Measurements from ENCODE around the gene NUDCD3.

Gene NUDCD3

DNA sequence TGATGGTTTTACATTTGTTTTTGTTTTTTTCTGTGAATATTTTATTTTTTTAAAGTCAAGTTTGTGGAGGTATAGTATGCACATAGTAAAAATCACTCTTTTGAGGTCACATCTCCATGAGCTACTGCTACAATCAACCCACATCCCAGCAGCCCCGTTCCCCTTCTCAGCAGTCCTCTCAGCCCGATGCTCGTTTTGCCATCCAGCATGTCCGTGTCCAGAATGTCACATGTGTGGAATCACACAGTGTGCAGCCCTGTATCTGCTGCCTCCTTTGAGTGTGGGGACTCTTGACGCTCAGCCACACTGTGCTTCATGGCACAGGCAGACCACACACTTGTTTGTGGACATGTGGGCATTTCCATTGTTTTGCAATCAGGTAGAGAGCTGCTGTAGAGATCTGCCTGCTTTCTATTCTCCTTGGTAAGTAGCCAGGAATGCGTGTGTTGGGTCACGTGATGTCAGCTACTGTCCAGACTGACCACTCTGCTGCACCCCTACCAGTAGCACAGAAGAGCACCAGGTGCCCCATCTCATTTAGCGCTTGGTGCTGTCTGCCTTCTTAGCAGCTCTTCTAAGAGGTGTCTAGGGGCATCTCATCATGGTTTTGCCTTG, 93.4 kb downstream of the NUDCD3 start:
- no peak for DNase-seq

DNA sequence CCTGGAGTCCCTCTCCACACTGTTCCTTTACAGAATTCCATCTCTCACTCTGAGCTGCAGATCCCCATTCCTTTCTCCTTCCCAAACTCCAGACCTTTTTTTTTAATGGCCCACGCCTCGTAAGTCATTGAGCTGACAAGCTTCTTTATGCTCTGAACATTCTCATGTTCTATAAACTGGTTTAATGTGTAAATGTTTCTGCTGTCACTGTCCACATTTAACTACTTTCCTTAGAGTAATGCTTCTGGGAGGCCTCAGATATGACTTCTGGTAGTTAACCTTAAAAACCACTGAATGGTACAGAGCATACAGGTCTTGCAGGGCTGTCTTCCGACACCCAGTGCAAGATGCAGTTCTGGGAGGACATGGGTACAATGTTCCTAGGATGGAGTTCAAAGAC, 94.0 kb downstream of the NUDCD3 start:
- DNase-seq = no peak

DNA sequence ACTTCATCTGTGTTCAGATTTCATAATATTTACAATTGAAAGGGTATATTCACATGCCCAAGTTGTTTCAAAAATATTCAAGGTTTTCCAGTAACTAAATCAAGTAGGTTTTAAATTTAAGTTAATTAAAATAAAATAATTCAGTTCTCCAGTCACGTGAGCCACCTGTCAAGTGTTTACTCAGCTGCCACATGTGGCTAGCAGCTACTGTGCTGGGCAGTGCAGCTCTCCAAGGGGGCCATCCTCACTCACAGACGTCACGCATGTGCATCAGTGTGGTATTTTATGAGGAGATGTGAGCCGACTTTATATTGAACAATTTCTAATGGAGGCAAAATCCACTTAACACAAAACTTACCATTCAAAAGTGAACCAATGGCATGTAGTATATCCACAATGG, 95.4 kb downstream of the NUDCD3 start:
- no peak for DNase-seq

DNA sequence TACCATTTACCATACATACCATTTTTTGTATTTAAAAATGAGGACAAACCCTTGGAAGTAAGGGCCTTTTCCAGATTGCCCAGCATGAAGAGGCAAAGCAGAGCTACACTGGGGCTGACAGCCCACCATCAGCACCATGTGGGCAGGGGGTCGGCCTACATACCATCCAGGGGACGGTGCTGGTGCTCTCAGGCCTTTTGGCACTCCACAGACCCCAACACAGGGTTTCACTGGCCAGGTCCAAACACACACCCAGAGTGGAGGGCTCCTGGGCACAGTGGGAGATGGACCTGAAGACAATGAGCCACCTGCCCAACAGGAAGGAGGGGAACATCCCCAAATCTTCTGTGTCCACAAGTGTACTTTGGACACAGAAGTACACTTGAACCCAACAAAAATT, 95.8 kb downstream of the NUDCD3 start:
- no peak for DNase-seq

DNA sequence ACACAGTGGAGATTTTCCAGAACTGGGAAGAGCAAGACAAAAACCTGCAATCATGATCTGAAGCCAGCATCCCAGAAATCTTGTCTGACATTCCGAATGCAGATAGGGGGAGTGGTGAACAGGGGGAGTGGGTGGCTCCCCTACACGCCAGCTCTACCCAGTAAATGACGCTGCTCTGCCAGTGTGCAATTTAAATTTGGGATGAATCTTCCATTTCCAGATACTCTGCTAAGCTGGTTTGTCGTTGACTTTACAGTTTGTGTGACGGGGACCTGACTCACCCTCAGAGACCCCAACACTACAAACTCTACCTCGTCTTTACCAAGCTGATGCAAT, 96.4 kb downstream of the NUDCD3 start:
- no peak for DNase-seq

DNA sequence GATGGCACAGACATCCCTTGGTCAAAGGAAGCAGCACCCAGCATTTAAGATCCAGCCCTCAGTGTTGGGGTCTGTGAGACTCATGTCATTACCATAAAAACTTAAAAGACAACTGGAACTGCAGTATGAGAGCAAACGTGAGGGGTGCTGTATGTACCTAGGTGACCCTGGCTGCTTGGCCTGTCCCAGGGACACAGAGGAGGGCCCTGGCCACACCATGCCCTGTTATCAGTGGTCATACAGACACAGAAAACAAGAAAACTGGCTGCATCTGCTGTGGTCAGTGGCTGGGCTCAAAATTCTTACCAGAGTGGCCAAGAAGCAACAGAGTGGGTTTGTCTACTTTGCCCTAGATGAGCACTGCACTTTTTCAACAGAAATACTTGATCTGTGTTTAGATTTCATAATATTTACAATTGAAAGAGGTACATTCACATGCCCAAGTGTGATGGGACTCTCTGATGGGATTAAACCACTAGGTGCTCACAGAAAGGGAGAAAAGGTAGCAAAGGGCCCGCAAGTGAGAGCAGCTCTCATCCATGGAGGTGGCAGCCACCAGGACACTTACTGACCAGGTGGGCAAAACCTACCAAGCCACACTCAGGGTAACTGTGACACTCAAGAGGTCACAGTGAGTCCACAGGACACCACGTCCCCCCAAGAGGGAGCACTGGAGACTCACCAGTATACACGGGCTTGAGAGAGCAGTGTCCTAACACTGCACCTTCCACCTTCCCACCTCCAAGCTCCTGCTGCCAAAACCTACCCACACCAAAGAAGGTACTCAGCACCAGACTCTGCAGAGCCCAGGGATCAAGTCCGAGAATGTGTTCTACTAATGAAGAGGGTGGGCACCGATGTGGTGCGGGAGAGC, 97.0 kb downstream of the NUDCD3 start:
- no peak for DNase-seq

DNA sequence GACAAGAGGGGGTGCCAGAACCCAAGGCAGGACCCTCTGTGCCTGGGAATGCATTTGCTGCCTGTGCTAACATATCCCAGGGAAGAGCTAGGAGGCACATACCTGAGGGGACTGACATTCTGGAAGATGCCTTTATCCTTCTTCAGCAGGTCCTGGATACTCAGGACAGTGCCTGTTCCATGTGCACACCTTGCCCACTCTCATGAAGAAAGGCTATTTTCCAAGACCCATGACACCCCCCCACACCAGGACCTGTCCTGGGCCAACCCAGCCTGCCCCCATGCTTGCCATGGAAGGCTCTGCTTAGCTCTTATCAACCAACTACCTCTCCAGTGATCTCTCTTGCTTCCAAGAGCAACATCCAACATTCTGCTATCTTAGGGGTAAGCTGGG, 97.8 kb downstream of the NUDCD3 start:
- DNase-seq = no peak

DNA sequence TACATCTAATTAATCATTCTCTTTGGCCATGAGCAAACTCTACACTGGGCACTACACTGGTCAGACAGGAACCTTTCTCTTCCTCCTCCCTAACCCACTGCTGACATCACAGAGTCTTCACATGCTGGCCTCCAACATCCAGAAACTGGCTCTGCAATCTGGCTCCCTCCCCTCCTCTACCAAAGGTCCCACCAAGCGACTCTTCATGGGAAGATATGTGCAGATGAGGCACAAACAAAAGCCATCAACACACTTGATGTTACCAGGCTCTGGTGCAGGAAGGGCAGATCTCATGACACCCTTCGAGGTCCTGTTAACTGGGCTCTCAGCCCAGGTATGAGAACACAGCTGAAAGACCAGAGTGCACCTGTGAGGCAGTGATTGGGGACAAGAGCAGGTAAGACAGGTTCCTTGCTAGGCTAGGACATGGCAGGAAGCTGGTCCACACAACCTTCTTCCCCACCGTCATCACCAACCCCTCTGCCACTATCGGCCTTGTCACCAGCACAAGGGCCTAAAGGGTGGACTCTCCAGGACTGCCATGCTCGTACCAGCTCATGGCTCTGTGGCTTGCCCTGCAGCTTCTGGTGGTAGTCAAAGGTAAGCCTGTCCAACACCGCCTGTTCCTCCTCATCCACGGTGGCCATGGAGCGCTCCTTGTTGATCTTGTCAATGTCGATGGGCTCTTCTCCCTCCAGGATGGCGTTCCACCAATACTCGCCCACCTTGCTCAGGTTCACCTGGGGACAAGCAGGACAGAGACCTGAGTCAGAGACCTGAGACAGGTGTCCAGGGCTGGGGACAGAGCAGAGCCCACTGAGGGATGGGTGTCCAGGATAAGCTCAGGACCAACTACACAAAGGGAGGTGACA, 98.5 kb downstream of the NUDCD3 start:
- no peak for DNase-seq

DNA sequence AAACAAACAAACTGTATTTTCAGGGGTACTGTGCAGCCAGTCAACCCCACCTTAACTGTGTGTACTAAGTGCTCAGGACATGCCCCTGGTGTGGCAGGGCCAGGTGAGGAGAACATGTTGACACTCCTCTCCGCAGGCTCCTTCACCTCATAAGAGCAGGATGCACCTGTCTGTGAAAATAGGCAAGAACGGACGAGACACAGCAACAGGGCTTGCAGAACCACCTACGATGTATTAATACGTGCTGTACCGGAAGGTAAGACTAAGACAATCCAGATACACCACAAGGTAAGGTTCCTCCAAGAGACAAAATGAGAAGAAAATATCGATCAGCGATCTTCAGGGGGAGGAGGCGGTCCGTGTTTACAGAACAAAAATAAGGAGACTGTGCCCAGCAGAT, 99.3 kb downstream of the NUDCD3 start:
- no peak for DNase-seq

DNA sequence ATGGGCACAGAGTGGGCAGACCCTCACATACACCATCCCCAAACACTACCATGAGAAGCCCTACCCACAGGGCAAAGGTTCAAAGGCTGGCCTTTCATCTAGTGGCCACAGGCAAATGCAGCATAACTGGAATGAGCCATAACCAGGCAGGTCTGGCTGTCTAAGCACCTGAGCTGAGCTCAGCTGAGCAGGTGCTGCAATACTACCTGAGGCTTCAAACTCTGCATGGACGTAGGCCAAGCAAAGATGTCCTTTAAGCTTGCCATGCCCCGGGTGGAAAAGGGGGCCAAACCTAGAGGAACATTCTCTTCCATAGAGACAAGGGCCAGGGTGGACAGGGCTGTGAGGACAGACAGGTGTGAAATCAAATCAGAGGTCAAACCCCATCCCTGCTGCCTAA, 99.8 kb downstream of the NUDCD3 start:
- no peak for DNase-seq

DNA sequence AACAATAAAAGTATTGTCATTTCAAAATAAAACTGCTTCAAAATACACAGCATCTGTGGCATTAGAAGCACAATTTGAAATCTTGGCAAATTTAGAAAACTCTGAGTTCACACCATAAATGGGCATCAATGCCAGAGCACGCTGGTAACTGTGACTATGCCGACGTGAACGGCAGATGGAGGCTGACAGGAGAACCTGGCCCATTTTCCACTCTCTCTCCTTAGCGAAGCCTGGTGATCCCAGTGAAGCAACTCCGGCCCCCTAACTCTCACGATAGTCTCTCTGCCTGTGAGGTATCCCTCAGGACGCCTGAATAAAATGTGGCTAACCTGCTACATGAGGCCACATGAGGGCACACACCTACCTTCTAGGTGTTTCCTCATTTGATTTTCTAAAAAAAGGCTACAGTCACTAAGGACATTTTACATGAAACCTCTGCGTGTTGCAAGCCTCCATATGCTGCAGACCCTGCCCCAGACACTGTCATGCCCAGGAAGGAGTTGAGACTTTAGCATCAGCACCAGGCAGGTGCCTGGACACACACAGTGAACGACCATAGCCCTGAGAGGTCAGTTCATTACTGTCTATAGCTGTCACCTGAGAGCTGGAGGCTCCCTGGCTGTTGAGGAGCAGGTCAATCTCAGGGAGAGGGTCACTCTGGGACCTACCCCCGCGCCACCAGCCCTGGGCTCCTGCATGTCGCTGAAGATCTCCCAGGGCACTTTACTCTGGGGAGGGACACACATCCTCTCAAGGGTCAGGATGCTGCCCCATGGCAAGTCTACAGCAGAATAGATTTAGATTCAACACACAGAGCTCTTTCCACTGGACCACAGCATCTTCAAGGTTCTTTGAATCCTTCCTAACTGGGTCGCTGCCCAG, 102.1 kb downstream of the NUDCD3 start:
- no peak for DNase-seq

DNA sequence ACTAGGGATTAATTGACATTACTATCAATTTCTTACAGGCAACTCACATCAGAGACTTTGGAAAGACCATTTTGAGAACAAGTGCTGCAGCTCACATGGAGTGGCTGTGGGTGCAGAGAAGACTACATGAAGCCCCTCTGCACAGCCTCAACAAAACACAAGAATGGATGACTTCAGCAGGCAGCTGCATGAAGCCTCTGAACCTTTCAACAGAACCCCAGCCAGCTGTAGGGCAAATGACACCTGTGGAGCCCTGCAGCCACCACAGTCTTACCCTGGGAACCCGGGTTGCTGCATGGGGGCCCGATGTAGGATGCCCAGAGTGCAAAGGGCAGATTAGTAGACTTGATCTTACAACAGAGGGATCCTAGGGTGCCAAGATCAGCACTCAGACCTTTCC, 103.1 kb downstream of the NUDCD3 start:
- DNase-seq = no peak

DNA sequence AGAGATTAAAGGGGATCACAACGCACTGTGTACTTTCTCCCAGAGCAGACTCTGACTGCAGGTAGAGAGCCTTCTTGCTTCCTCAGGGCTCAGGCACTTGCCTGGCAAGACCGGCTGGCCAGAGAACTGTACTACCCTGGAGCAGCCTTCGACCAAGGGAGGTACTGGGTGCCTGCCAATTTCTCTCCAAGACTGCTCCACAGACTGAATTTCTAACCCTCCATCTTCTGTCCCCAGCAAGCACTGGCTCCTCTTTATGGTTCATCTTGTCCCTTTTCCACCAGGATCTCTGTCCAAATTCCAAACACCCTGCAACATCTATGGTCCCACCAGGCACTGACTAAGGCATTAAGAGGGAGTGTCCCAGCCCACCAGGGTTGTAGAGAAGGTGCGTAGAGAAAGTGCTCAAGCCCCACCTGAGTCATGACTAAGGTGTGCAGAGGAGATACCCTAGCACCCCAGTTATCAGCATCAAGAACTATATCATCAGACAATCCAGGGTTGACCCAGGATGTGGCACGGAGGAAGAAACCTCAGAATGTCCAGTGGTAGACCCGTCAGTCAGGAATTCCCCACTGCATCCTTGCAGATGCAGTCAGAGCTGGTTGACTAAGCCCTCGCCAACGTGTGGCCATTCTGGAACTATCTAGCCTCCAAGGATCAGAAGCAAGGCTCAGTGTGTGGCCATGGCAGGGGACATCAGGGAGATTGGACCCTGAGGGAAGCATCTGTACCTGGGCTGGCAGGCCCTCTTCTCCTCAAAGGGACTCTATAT, 104.1 kb downstream of the NUDCD3 start:
- DNase-seq = no peak

DNA sequence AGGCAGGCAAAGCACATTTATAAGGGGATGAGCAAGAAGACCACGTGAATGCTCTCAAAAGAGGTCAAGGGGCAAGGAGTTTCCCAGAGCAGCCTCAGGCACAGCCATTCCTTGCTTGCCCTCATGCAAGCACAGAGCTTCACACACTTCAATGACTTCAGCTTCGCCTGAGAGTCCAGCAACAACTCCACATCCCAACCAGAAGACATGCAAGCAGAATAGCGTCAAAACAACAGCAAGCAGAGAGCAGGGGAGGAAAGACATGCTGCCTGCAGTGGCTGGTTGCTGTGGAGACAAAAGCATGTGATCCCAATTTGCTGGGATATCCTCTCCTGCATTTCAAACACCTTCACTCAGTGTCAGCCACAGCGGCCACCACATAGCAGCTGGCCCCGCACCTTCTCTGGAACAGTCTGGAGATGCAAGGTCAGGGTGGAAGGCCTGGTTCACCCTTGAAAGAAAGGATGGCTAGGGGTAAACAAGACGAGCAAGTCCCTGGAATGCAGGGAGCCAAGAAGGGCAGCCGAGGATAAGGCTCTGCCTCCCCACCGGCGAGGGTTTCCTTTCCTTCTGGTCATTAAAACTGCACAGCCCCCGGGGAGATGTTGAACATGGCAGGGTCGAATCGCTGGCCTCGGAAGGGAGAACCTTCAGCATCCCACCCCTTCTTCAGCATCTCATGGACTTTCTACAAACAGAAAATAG, 104.9 kb downstream of the NUDCD3 start:
- DNase-seq = no peak

DNA sequence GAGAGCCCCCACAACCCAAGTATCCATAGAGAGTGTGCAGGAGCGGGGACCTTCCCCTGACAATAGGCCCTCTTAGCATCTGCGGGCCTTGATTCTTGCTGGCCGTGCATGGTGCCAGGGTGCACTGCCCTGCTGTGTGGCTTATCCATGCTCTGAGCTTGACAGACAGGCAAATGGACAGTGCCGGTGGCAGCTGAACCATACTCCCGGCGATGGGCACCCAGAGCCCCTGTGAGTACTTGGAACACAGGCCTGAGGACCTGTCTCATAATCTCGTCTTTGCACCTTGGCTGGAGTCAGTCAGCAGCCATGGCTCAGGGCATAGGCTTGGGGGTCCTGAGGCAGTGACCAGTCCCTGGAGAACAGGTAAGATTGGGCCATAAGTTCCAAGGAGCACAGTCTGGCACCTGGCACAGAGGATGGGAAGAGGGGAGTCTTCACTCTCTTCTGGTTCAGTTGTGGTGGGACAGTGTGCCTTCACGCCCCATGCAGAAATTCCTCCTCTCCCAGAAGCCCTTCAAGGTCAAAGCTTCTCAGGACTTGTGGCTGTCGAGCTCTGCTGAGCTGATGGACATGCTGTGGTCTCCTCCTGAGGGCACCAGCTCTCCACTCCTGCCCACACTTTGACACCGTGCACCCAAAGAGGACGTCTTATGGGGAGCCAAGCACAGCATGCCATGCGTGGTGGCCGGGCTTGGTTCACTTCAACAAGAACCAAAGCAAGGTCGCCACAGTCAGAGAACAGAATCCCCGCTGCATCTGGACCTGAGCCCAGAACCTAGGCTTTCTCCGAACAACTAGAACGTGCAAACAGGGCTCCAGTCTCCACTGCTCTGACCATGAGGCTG, 105.6 kb downstream of the NUDCD3 start:
- no peak for DNase-seq

DNA sequence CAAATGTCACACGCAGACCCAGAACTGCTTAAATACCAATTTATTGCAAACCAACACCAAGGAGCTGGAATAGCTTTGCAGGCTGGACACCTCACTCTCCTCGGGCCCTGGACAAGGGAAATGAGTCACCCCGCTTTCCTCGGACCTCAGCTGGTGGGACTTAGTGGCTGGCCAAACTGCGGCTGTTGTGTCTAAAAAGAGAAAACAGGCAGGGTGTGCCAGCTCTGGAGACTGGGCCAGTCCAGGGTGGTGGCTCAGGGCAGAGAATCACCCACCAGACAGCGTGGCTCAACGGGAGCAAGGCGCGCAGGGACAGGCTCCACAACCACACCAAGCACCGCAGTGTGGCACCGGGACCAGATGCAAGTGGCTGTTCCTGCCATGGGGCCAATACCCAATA, 106.9 kb downstream of the NUDCD3 start:
- no peak for DNase-seq

DNA sequence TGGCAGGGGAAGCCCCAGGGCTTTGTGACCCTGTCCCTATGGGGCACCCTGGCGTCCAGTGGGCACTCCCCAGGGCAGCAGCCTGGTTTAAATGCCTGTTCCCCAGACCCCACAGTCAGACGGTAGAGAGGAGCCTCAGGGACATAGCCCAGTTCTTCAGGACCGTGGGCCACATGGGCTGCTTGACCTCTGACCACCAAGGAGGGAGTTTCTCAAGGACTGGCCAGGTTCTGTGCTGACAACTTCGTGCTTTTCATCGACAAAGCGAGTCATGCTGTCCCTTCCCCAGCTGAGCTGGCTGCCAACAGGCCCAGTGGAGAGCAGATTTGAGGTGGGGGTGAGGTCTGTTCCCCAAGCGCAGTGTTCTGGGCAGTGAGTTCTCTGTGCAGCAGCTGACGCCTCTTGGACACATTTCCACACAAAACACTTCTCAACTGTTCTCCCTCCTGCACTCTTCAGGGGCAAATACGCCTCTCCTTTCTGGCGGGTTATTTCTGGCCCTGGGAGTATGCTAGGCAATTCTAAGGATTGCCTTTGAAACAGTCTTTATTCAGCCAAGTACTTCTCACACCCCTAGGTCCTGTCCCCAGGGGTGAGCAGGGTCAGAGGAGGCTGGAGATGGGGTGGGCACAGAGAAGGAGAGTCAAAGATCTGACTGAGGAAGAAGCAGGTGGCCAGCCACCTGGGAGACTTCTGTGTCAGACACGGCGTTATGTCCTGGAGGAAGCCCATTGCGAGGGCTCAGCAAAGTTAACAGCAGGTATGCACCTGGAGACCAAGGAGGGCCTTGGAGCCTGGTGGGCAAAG, 107.8 kb downstream of the NUDCD3 start:
- no peak for DNase-seq

DNA sequence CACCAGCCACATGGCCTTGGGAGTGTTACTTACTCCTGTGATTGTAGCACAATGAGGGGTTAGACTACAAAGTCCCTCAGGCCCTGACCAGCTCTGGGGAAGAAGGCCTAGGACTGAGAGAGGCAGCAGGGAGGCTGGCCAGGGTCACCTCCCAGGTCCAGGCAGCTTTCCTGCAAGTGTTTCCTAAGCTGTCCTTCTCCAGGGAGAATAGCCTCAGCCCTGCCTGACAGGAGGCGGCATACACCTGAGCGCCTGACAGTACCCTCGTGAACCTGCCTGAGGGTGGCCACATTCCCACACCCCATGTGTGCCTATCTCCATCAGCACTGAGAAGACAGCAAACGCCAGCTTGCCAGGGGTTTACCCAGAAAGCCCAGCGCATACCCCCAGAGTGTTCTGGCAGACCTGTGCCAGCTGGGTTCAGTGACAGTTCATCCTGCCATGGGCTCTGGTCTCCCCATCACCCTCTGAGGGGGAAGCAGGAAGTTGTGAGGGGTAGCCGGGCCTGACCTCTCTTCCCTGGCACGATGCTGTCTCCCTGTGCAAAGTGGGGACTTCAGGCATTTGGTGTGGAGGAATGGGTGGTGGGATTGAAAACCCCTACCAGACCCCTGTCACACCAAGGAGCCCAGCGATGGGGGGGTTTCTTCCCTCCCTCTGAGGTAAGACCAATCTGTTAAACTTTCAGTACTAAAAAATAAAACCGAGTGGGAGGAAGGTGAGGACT, 108.8 kb downstream of the NUDCD3 start:
- DNase-seq = no peak
